HEK293 (cell line): ENCODE data around the gene RIMKLB.

ENCODE experiments used
- ZNF292 ChIP-seq: fragments of 450-650 bp; formaldehyde crosslinking; IDR thresholded peaks from 2 replicates; pipeline ENCODE4 v1.5.1; 2016; ENCODE audit warnings: low read depth, missing biosample characterization, missing genetic modification characterization, borderline replicate concordance
- ZNF701 ChIP-seq: fragments of 450-650 bp; formaldehyde crosslinking; IDR thresholded peaks from 2 replicates; pipeline ENCODE4 v1.5.1; 2016; ENCODE audit warnings: missing biosample characterization, missing genetic modification characterization
- TF ChIP-seq, protein P1 (sequence below): fragments of 450-650 bp; formaldehyde crosslinking; IDR thresholded peaks from 2 replicates; pipeline ENCODE4 v1.5.1; 2016; ENCODE audit warnings: missing biosample characterization, missing genetic modification characterization

DNA sequence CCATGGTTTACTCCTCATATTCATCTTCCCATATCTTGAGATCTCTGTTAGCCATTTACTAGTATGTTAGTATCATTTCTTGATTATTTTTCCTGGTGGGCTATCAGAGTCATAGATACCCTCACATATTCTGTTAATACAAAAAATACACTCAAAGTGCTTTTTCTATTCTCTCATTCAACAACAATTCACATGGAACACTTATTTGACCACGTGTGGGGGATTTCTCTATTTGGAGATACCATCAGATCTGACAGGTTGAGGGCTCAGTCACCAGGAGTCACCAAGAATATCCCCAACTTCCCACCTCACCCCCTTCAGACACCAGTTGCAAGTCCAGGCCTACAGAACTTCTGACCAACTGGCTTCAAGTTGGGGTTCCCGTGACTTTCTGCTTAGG is 72.7 kb downstream of the RIMKLB start:
- TF ChIP-seq ZNF292 (tag by site-specific recombination) (no peak), ZNF701 (tag by site-specific recombination) (no peak)
- TF ChIP-seq, protein P1, sequence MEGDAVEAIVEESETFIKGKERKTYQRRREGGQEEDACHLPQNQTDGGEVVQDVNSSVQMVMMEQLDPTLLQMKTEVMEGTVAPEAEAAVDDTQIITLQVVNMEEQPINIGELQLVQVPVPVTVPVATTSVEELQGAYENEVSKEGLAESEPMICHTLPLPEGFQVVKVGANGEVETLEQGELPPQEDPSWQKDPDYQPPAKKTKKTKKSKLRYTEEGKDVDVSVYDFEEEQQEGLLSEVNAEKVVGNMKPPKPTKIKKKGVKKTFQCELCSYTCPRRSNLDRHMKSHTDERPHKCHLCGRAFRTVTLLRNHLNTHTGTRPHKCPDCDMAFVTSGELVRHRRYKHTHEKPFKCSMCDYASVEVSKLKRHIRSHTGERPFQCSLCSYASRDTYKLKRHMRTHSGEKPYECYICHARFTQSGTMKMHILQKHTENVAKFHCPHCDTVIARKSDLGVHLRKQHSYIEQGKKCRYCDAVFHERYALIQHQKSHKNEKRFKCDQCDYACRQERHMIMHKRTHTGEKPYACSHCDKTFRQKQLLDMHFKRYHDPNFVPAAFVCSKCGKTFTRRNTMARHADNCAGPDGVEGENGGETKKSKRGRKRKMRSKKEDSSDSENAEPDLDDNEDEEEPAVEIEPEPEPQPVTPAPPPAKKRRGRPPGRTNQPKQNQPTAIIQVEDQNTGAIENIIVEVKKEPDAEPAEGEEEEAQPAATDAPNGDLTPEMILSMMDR (tag by site-specific recombination): no peak
